Neuron (in vitro differentiated cells): Measurements from ENCODE around the gene GABRR2.

ENCODE experiments used
- H2AFZ ChIP-seq: one replicate; pipeline ENCODE4 v1.6.1; 2013; ENCODE audit warnings: low read depth, mild to moderate bottlenecking, inconsistent platforms, low read length, moderate library complexity
- H3K27me3 ChIP-seq: one replicate; pipeline ENCODE4 v1.6.1; 2013; ENCODE audit warnings: low read length; ENCODE audit not compliant: insufficient read depth
- H3K36me3 ChIP-seq: one replicate; pipeline ENCODE4 v1.6.1; 2013; ENCODE audit warnings: low read length; ENCODE audit not compliant: insufficient read depth
- H3K4me1 ChIP-seq: one replicate; pipeline ENCODE4 v1.6.1; 2013; ENCODE audit warnings: low read length; ENCODE audit not compliant: insufficient read depth
- H3K4me3 ChIP-seq: 2 replicates; pipeline ENCODE4 v1.5.1; 2013; ENCODE audit warnings: mild to moderate bottlenecking, low read length, moderate library complexity
- H3K9me3 ChIP-seq: one replicate; pipeline ENCODE4 v1.6.1; 2013; ENCODE audit warnings: low read length

Gene GABRR2

DNA sequence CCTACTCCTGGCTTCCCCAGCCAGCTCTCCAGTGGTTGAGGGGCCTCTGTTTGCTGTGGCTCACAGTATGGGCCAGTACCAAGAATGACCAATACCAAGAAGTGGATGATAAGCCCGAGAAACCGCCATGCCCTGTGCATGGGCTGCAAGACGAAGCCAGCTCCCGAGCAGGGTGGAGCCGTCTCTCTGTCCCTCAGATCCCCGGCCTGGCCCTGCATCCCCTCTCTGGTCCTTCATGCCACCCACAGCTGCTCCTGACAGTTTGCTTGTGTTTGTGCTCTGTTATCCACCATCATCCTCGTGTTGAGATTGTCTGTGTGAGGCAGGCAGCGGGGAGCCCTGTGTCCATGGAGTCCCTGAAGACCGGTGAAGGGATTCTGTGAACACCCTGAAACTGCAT is 36.1 kb downstream of the GABRR2 start:
- Histone ChIP-seq H3K4me3 (no peak overlapping the region), H3K27me3 (no peaks in the 10 kb centered on the region), H3K9me3 (no peaks in the 10 kb centered on the region), H2AFZ (no peak overlapping the region), H3K36me3 (no peaks in the 10 kb centered on the region), H3K4me1 (no peaks in the 10 kb centered on the region)

DNA sequence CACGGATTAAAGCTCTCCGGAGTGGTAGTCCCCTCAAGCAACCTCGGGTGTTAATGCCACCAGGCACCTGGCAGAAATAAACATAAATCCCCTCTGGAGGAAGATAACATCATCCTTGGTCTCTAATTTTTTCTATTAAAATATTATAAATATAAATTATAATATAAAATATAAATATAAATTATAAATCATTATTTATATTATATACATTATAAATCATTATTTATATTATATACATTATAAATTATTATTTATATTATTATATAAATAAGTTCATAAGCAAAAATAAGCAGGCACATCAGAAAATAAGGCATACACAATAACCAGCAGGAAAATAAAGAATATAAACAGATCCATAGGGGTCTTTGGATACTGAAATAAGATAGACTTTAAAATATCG is 39.2 kb downstream of the GABRR2 start:
- no peaks in the 10 kb centered on the region for H3K4me1 ChIP-seq
- H3K4me3 ChIP-seq = no peak overlapping the region
- no peaks in the 10 kb centered on the region for H3K9me3 ChIP-seq
- no peaks in the 10 kb centered on the region for H3K36me3 ChIP-seq
- no peak overlapping the region for H2AFZ ChIP-seq
- peaks cover 3% of the 10 kb centered on the region for H3K27me3 ChIP-seq

DNA sequence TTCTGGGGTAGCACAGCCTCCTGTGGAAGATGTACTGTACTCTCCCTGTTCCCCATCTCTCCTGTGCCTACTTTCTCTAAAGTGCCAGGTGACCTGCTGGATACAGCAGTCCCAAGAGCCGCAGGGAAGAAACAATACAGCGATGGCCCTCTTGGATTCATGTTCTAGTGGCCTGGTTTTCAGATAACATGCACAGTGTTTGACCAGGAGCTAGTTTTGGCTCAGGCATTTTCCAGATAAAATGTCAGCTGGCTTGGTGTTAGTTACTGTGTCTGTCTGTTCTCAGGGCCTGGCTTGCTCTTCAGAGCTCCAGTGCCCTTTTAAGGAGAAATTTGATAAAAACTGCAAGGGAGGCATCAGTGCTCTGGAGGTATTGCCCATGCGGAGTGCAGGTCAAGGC is 41.3 kb downstream of the GABRR2 start:
- Histone ChIP-seq H3K4me1 (no peaks in the 10 kb centered on the region), H3K9me3 (peaks cover 1% of the 10 kb centered on the region), H3K36me3 (no peaks in the 10 kb centered on the region), H3K4me3 (no peak overlapping the region), H3K27me3 (peaks cover 8% of the 10 kb centered on the region), H2AFZ (no peak overlapping the region)

DNA sequence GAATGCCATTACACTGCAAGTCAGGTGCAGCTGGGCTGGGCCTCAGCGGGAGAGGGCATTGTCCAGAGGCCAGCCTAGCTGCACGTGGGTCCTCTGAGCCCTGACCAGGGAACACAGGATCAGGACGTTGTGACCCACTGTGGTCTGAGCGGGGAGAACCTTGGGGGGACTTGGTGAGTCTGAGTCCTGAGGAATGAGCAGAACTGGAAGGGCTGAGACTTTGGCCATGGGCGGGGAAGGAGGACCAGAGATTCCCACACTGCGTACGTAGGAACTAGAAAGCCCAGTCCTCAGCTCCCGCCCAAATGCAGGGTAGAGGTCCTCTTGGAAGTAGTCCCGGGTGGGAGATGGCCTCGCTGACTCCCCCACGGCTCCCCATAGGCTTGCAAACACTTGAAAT is 42.5 kb downstream of the GABRR2 start:
- Histone ChIP-seq H3K27me3 (peaks cover 8% of the 10 kb centered on the region), H3K9me3 (peaks cover 1% of the 10 kb centered on the region), H2AFZ (no peak overlapping the region), H3K4me3 (no peak overlapping the region), H3K36me3 (no peaks in the 10 kb centered on the region), H3K4me1 (no peaks in the 10 kb centered on the region)

DNA sequence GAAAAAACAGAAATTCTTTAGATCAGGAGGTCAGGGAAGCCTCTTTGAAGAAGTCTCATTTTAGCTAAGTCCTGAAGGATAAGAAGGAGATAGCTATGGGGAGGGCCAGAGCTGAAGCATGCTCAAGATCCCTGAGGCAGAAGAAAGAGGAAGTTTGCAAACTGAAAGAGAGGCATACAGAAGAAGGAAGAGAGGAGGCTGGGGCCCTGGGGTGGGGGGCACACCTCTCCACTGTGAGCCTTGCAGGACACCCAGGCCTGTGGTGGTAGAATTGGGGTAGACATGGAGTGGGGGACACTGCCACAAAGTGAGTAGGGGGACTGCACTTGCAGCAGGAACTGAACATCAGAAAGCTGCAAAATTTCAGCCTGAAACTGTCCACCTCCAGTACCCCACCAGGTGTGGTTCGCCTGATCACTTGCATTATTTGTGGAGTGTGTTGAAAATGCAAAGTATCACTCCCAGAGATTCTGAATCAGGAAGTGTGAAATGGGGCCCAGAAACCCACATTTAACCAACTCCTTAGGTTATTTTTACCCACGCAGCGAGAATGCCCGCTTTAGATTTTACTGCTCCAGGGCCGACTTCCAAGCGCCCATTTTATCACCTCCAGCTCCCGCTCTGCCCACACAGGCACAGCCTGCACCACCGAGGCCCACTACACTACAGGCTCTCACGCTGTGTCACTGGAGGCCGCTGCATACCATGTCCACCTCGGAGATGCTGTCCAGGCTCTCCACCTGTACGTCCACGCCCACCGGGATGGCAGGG is 44.0 kb downstream of the GABRR2 start:
- Histone ChIP-seq H3K27me3 (peaks cover 8% of the 10 kb centered on the region), H3K36me3 (no peaks in the 10 kb centered on the region), H3K9me3 (peaks cover 1% of the 10 kb centered on the region), H3K4me1 (no peaks in the 10 kb centered on the region), H2AFZ (no peak overlapping the region), H3K4me3 (no peak overlapping the region)

DNA sequence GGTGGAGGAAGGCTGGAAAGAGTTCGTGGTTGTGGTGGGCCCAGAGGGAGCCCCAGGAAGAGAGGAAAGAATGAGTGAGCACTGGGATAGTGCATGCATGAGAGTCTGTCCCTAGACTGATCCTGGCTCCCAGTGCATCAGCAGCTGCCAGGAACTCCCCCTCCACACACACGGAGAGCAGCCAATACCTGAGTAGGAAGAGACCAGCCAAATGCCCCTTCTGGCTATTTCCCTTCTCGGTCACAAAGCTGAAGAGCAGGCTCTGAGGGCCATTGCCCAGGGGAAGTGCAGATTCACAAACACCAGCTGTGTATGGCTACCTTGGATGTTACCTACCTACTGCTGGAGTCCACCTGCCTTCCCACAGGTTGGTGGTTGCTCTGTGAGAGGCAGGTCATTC is 45.1 kb downstream of the GABRR2 start:
- no peak overlapping the region for H2AFZ ChIP-seq
- no peaks in the 10 kb centered on the region for H3K36me3 ChIP-seq
- peaks cover 1% of the 10 kb centered on the region for H3K9me3 ChIP-seq
- no peaks in the 10 kb centered on the region for H3K4me1 ChIP-seq
- no peak overlapping the region for H3K4me3 ChIP-seq
- peaks cover 8% of the 10 kb centered on the region for H3K27me3 ChIP-seq

DNA sequence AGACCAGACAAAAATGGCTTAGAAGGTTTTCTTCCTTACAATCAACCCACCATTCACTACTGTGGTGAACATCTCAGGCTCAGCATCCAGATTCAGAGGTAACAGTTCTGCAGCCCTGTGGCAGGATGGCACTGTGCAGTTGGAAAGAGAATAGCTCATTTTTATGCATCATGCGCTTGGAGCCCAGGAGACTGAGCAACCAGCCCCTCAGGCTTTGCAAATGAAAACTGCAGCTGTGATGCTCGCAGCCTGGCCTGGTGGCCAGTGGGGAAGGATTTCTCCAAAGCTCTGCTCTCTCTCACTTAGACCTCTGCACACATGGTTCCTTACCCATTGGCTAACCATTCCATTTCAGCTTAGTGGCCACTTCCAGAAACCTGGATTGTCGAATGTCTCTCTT is 45.8 kb downstream of the GABRR2 start:
- Histone ChIP-seq H3K4me3 (no peak overlapping the region), H3K36me3 (no peaks in the 10 kb centered on the region), H3K27me3 (peaks cover 8% of the 10 kb centered on the region), H2AFZ (no peak overlapping the region), H3K4me1 (no peaks in the 10 kb centered on the region), H3K9me3 (peaks cover 1% of the 10 kb centered on the region)

DNA sequence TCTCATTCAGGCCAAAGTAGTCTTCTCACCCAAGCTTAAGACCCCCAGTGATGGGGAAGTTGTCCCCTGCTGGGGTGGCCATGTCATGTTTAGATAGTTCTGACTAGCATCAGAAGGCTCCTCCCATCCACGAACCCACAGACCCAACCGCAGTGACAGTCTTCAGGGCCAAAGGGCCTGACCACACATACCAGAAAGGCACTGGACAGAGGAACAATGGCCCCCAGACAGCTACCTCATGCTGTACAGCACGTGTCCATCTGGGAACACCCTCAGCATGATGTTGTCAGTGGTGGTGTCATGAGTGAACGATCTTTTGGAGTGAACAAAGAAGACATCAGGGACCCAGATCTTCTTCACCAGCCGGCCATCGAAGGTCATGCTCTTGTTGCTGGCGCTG is 46.3 kb downstream of the GABRR2 start:
- H3K27me3 ChIP-seq = peaks cover 8% of the 10 kb centered on the region
- H3K36me3 ChIP-seq = no peaks in the 10 kb centered on the region
- H2AFZ ChIP-seq = no peak overlapping the region
- H3K4me1 ChIP-seq = no peaks in the 10 kb centered on the region
- no peak overlapping the region for H3K4me3 ChIP-seq
- peaks cover 1% of the 10 kb centered on the region for H3K9me3 ChIP-seq

DNA sequence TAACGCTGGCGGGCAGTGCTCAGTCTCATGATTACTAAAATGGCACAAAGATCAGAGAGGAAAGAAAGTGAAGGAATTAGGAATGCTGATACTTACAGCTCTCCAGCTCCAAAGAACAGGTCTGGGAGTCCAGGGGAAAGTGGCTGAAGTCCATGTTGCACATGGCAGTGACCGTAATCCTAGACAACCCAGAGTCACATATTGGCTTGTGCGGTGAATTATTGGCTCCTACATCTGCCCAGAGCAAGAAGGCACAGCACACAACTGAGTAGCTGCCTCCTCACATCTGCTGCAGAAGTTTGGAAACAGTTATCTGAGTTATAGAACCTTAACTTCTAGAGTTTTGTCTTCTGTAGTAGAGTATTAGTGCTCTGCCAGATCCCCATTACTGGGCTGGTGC is 47.2 kb downstream of the GABRR2 start:
- Histone ChIP-seq H3K4me1 (no peaks in the 10 kb centered on the region), H3K4me3 (no peak overlapping the region), H3K9me3 (peaks cover 1% of the 10 kb centered on the region), H3K36me3 (no peaks in the 10 kb centered on the region), H2AFZ (no peak overlapping the region), H3K27me3 (peaks cover 8% of the 10 kb centered on the region)

DNA sequence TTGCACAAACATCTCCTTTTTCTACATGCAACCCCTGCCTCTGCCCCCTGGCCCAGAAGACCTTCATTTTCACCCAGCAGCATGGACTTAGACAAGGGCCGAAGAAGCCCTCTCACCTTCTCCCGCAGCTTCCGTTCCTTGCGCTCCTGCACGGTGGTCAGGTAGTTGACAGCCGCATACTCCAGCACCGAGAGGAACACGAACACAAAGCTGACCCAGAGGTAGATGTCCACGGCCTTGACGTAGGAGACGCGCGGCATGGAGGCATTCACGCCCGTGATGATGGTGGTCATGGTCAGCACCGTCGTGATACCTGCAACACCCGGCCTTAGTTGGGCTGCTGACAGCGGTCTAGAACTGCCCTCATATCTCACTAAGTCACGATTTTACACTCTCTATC is 50.8 kb downstream of the GABRR2 start:
- Histone ChIP-seq H3K4me1 (peaks cover 3% of the 10 kb centered on the region), H3K9me3 (no peaks in the 10 kb centered on the region), H3K27me3 (no peaks in the 10 kb centered on the region), H2AFZ (no peak overlapping the region), H3K36me3 (no peaks in the 10 kb centered on the region), H3K4me3 (no peak overlapping the region)

DNA sequence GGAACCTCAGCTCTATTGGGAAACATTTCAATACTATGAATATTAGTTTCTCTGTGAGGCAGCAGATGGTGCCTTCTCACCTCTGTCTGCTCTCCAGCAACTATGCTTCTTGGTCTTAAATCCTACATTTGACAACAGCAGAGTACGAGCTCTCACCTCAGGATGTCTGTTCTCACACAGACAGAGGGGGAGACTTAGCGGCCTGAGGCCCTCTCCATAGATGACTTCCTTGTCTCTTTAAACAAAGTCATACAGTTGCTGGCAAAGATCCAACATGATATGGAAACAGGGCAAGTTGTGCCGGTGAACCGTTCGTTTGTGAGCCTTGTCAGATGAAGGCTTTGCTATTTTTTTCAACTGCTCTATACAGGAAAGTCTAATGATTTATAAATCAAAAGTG is 54.3 kb downstream of the GABRR2 start:
- no peaks in the 10 kb centered on the region for H3K27me3 ChIP-seq
- peaks cover 3% of the 10 kb centered on the region for H3K4me1 ChIP-seq
- no peak overlapping the region for H2AFZ ChIP-seq
- no peaks in the 10 kb centered on the region for H3K36me3 ChIP-seq
- no peak overlapping the region for H3K4me3 ChIP-seq
- H3K9me3 ChIP-seq = no peaks in the 10 kb centered on the region

DNA sequence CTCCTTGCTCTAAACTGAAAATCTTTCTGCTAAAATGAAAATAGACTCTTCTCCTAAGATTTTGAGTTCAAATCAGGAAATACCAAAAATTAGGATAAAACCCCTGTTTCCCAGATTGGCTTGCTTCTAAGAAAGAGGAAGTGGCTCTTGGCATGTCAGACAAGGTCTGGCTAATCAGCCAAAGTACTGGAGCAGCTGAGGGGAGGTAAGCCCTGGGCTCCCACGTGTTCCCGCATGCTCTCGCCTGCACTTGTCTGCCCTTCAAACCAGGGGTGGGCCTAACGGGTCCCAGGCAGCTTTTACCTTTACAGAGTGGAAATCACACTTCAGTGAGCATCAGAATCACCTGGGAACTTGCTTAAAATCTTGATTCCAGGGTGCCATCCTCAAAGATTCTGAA is 54.8 kb downstream of the GABRR2 start:
- Histone ChIP-seq H3K27me3 (no peaks in the 10 kb centered on the region), H2AFZ (no peak overlapping the region), H3K4me1 (peaks cover 3% of the 10 kb centered on the region), H3K36me3 (no peaks in the 10 kb centered on the region), H3K4me3 (no peak overlapping the region), H3K9me3 (no peaks in the 10 kb centered on the region)

DNA sequence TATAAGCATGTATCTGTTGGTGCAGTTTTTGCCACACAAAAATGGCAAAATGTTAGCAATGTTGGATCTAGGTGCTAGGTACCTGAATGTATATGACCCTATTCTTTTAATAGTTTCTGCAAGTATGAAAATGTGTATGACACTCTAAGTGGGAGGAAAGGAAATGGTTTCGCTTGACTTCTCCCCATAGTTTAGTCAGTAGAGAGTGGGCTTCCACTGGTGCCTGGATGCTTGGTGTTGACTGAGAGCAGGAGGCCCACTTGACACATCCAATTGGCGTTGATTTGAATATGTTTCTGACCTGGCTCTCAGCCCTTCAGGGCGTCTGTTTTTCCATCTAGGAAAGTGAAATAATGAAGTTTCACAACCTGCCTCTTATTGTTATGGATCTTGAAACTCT is 56.2 kb downstream of the GABRR2 start:
- H3K9me3 ChIP-seq = no peaks in the 10 kb centered on the region
- H3K4me1 ChIP-seq = peaks cover 3% of the 10 kb centered on the region
- no peaks in the 10 kb centered on the region for H3K27me3 ChIP-seq

DNA sequence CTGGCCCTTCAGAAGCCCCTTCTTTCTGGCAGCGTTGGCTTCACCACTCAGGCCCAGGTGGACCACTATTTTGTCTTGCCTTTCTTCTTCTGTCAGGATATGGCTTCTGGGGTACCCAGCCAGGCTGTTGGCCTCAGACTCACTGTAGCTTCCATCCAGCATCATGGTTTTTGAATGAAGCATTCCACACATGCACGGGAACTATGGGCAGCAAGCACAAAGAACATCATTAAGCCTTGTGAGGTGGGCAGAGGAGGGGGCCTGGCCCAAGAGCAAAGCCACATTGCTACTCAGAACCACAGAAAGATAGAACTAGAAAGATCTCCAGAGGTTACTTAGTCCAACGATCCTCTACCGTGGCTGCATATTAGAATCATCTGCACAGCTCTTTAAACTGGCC is 57.3 kb downstream of the GABRR2 start:
- Histone ChIP-seq H3K27me3 (no peaks in the 10 kb centered on the region), H3K4me1 (peaks cover 3% of the 10 kb centered on the region), H3K4me3 (no peak overlapping the region), H3K36me3 (no peaks in the 10 kb centered on the region), H3K9me3 (no peaks in the 10 kb centered on the region), H2AFZ (no peak overlapping the region)

More for the DNA sequence above, 56.2 kb downstream of the GABRR2 start:
- Histone ChIP-seq H2AFZ (no peak overlapping the region), H3K36me3 (no peaks in the 10 kb centered on the region), H3K4me3 (no peak overlapping the region)
